GM04504 (cell line): ENCODE measurements around the gene MUC2.

ENCODE experiments used
- DNase-seq: peaks from one replicate; pipeline ENCODE4 v3.0.0-alpha.2; 2012; ENCODE audit warnings: low read depth

The MUC2 gene

GRCh38 chr11:1074244-1075221 is at the start of gene MUC2:
Gene MUC2 (plus strand): TSS chr11:1074874.
- no peak for DNase-seq

- DNase-seq: no peak
Observed at GRCh38 chr11:1025410-1026162, 49.1 kb upstream of the MUC2 start.

GRCh38 chr11:1026163-1026450 is 48.6 kb upstream of the MUC2 start:
- no peak for DNase-seq

GRCh38 chr11:1026641-1027482 is 47.8 kb upstream of the MUC2 start:
- no peak for DNase-seq

GRCh38 chr11:1027483-1028290 is 47.0 kb upstream of the MUC2 start:
- no peak for DNase-seq

- no peak for DNase-seq
Observed at GRCh38 chr11:1028291-1028540, 46.5 kb upstream of the MUC2 start.

- no peak for DNase-seq
Observed at GRCh38 chr11:1028616-1029015, 46.1 kb upstream of the MUC2 start.

- no peak for DNase-seq
Observed at GRCh38 chr11:1029051-1029450, 45.6 kb upstream of the MUC2 start.

GRCh38 chr11:1029654-1030053 is 45.0 kb upstream of the MUC2 start:
- DNase-seq: no peak

GRCh38 chr11:1030086-1030485 is 44.6 kb upstream of the MUC2 start:
- DNase-seq: no peak

- no peak for DNase-seq
Observed at GRCh38 chr11:1030556-1030955, 44.1 kb upstream of the MUC2 start.

GRCh38 chr11:1031121-1031899 is 43.4 kb upstream of the MUC2 start:
- DNase-seq: no peak

- no peak for DNase-seq
Observed at GRCh38 chr11:1032310-1032891, 42.3 kb upstream of the MUC2 start.

- DNase-seq: no peak
Observed at GRCh38 chr11:1033016-1033798, 41.5 kb upstream of the MUC2 start.

- no peak for DNase-seq
Observed at GRCh38 chr11:1034001-1034400, 40.7 kb upstream of the MUC2 start.

GRCh38 chr11:1034456-1035295 is 40.0 kb upstream of the MUC2 start:
- no peak for DNase-seq

GRCh38 chr11:1035577-1036283 is 38.9 kb upstream of the MUC2 start:
- DNase-seq: no peak

GRCh38 chr11:1036303-1036923 is 38.3 kb upstream of the MUC2 start, which contains the start of gene MUC6:
Gene MUC6 (minus strand): TSS chr11:1036718. CDS start chr11:1036655, 63 bp downstream.
- no peak for DNase-seq
